Ishikawa (cell line): Measurements from ENCODE around the gene ANKRD6.

Source experiments
- CEBPB ChIP-seq: IDR thresholded peaks from 2 replicates; pipeline ENCODE4 v1.6.1; 2012
- EGR1 ChIP-seq: IDR thresholded peaks from 2 replicates; pipeline ENCODE4 v1.6.1; 2012
- RAD21 ChIP-seq: IDR thresholded peaks from 2 replicates; pipeline ENCODE4 v1.6.1; 2012; ENCODE audit warnings: low read depth
- REST ChIP-seq: IDR thresholded peaks from 2 replicates; pipeline ENCODE4 v1.6.1; 2012; ENCODE audit warnings: low read depth, mild to moderate bottlenecking
- ZBTB7A ChIP-seq: IDR thresholded peaks from 2 replicates; pipeline ENCODE4 v1.6.1; 2012; ENCODE audit warnings: low read depth

DNA sequence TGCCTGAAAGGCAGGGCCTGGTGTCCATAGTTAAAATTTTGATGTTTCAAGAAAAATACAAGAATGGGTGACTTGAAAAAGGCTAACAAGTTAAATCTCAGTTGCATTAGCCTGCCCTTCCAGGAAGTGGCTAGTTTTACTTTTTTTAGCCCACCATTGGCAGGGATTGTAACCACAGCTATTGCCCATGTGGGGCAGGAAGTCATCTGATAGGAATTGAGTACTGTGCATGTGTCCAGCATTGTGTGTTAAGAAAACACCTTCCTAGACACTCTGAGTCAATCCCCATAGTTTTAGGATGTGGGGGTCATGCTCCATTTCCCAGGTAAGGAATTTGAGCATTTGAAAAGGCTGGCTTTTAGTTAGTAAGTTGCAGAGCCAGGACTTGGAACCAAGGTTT, 178.7 kb downstream of the ANKRD6 start:
- TF ChIP-seq EGR1 (no peak), ZBTB7A (no peak), CEBPB (no peak), RAD21 (no peak), REST (no peak)
